ENCODE measurements around the gene ZNF281. TPM values are rescaled to one million over a fixed set of nuclear protein-coding genes. Genes with fewer than 3 reads are reported as not detected.
"Not testable (repeated sequence)": the region's sequence is repeated elsewhere in the genome, so short reads cannot be mapped to it uniquely, and the experiment has no call there.

ZNF281 gene
- total RNA-seq, 1 donor from 2014 or later = 48.5 TPM

DNA sequence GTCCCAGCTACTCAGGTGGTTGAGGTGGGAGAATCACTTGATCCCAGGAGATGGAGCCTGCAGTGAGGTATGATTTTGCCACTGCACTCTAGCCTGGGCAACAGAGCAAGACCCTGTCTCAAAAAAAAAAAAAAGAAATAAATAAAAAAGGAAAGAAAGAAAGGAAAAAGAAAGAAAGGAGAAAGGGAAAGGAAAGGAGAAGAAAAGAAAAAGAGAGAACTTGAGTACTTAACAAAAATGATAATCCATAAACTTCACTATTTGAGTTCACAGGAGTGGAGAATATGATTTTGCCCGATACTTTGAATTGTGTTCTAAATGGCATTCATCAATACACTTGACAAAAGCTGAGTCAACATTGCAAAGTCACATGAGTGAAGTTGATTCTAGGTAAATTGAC is 23.8 kb upstream of the ZNF281 start:
- no peak for FAIRE-seq

DNA sequence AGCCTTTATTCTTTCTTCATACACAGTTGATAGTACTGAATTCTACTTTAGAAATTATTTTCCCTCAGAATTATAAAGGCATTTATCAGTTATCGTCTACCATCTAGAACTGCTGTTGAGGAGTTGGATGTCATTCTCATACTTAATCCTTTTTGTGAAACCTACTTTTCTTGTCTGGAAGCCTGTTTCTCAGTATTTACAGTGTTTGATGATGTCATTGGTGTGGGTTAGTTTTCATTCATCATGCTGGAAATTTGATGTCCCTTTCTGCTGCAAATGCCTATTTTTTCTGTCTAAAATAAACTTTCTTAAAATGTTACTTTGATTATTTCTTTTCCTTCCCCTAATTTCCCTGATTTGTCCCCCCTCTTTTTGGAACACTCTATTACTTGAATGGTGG is 22.8 kb upstream of the ZNF281 start:
- FAIRE-seq (no peak), DNase-seq (ENCODE audit: low spot score in 2 of 2) (no peak)

More for the DNA sequence above, 23.8 kb upstream of the ZNF281 start:
- DNase-seq (ENCODE audit: low spot score in 2 of 2) = no peak

DNA sequence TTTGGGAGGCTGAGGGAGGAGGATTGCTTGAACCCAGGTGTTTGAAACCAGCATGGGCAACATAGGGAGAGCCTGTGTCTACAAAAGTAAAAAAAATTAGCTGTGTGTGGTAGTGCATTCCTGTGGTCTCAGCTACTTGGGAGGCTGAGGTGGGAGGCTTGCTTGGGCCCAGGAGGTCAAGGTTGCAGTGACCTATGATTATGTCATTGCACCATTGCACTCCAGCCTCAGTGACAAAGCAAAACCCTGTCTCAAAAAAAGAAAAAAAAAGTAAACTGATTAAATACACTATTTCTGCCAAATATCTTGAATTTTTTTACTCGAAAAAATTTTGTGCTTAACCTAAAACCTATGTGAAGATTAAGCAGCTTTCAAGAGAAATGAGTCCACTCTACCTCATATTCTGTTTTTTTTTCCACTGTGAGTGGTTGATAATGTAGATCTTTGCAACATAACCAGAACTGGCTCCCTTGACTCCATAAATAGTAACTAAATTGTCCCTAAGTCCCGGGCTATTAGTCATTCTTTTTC is 19.4 kb upstream of the ZNF281 start:
- no peak for FAIRE-seq
- DNase-seq (ENCODE audit: low spot score in 2 of 2) = no peak

DNA sequence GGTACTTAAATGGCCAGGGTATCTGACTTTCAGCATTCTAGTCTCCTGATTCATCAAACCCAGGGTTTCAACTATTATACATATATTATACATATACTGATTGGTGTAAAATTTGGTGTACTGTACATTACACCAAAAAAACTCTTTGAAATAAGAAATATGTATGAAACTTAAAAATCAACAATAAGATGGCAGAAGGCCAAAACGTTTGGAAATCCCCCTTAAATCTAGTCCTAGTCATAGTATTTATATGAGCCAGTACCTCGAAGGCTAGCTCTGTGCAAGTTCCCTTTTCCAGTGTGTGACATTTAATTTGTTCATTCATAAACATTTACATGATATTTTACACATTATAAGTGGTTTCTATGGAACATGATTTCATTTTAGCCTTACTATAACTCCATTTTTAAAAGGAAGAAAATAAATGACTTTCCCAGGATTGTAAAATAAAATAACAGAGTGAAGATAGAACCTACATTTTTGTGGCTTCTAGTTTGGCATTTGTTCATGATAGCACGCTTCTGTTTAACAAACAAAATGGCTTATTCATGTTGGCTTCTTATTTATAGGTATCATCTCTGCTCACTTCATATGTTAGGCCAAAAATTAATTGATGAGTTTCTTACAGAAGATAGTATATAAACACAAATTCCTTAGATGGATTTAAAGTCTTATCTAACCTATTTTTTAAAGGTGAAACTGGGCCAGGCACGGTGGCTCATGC is 18.8 kb upstream of the ZNF281 start:
- DNase-seq (ENCODE audit: low spot score in 2 of 2) (no peak), FAIRE-seq (no peak)

DNA sequence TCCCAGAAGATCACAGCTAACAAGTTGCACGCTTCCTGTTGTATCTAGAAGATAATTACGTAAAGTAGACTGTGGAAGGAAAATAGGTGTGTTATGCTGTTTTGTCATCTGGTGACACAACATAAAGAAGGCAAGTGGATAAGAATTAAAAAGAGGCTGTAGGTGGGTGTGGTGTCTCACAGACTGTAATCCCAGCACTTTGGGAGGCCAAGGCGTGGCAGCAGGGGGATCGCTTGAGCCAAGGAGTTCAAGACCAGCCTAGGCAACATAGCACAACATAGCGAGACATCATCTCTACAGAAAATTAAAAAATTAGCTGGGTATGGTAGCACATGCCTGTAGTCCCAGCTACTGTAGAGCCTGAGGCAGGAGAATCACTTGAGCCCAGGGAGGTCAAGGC is 17.9 kb upstream of the ZNF281 start:
- DNase-seq (ENCODE audit: low spot score in 2 of 2) (no peak), FAIRE-seq (no peak)

DNA sequence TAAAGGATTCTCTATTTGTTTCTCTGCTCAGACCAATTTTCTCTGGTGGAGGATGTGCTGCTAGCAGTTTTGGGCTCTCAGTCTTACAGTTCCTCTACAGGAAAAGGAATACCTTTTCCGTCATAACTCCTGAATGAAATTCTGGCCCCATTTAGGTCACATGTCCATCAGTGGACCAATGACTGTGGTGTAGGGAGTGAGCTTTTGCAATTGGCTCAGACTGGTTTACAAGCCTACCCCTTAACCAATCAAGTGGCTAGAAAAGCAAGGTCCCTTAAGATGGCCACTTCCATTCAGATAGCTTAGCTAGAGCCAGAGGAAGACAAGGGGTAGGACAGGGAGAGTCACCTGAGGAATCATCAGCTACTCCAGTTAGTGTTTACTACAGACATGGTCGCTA is 16.4 kb upstream of the ZNF281 start:
- FAIRE-seq = no peak
- DNase-seq (ENCODE audit: low spot score in 2 of 2) = no peak

DNA sequence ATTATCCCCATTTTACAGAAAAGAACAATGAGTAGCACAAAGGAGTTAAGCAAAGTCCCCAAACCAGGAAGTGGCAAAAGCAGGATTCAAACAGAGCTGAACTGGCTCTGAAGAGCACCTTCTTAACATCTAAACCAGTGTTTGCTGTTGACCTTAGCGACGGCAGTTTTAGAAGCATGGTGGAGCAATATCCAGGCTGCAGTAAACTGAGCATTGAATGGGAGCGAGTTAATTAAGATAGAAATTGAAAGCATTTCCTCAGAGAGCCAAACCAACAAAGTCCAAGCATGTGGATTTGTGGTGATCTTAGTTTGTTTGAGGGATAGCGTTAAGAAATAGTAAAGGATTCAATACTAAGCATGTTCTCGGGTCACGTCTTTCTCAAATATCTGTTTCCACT is 13.4 kb upstream of the ZNF281 start:
- FAIRE-seq (no peak), DNase-seq (ENCODE audit: low spot score in 2 of 2) (no peak)

DNA sequence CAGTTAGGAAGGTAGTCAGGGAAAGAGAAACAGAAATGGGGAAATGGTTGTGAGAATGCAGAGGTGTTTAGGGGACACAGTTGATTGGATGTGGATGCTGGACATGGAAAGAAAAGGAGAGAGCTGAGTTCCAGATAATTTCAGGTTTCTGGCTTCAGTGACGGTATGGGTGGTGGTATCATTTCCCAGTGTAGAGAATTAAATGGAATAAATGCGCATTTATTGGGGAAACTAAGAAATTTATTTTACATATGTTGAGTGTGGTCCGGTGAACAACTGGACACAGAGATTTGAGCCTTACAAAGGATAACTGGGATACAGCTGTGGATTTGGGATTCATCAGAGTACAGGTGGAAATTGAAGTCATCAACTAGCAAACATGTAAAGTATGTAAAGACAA is 12.4 kb upstream of the ZNF281 start:
- DNase-seq (ENCODE audit: low spot score in 2 of 2) (no peak), FAIRE-seq (no peak)

DNA sequence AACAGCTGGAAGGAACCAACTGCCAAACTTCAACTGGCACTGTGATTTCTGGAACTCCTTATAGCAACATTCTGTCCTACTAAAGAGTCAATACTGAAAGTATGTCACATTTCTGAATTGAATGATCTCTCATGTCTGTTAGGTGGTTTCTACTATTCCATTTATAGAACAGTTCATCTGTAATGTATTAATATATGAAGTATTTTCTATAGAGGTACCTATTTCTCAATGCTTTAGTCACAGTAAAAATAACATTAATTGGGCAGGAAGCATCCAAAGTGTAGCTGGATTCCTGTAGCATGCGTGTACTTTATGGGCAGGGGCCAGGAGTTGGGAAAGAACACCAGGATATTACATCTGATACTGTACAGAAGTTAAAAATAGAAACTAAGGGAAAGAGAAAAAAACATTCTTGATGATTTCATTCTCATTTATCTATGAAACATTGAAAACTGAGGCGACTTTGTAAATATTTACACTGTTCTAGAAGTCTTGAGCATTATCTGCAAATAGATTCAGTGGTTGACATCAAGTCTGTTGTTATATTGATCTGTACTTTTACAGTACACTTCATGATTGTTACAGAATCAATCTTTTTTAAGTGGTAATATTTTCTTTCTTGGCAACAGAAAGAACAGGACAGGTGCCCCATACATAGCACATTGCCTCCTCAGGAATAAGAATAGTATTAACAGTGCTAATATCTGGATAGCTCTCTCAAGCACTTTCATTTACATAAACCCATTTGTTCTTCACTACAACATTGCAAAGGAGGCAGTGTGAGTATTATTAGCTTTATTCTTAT is 6.2 kb upstream of the ZNF281 start:
- DNase-seq (ENCODE audit: low spot score in 2 of 2) (no peak), FAIRE-seq (no peak)

DNA sequence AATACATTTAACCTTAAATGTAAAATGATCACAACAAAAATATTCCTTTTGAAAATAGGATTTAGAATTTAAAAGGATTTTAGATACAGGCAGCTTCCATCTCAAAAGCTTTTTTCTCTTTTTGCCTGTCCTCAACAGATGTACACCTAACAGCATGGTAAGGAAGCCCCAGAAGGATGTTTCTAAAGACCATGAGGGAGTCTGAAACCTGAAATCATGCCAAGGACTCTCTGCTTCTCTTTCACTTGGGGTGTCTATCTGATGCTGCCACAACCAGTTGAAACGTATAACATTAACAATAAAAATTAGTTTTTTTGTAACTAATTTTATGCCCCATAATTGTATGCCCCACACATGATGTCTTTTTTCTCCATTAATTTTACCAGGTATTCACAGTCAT is 5.4 kb upstream of the ZNF281 start:
- FAIRE-seq = no peak

DNA sequence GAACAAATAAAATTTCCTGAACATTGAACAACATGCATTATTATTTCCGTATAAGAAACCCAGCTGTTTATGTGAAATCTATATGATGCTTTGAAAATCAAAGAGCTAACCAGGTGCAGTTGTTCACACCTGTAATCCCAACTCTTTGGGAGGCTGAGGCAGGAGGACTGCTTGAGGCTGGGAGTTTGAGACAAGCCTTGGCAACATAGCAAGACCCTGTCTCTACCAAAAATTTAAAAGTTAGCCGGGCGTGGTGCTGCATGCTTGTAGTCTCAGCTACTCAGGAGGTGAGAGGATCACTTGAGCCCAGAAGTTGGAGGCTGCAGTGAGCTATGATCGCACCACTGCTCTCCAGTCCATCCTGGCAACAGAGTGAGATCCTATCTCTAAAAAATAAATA is 4.8 kb upstream of the ZNF281 start:
- DNase-seq (ENCODE audit: low spot score in 2 of 2) = no peak
- FAIRE-seq = no peak

More for the DNA sequence above, 5.4 kb upstream of the ZNF281 start:
- no peak for DNase-seq (ENCODE audit: low spot score in 2 of 2)

DNA sequence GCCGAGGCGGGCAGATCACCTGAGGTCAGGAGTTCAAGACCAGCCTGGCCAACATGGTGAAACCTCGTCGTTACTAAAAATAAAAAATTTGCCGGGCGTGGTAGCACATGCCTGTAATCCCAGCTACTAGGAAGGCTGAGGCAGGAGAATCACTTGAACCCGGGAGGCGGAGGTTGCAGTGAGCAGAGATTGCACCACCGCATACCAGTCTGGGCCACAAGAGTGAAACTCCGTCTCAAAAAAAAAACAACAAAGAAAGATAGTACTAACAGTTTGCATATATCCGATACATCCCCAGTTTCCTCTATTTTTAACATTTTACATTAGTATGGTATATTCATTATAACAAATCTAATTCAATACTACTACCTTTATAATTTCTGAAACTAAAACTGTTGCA is 3.9 kb upstream of the ZNF281 start:
- DNase-seq (ENCODE audit: low spot score in 2 of 2); FAIRE-seq: not testable (repeated sequence)

DNA sequence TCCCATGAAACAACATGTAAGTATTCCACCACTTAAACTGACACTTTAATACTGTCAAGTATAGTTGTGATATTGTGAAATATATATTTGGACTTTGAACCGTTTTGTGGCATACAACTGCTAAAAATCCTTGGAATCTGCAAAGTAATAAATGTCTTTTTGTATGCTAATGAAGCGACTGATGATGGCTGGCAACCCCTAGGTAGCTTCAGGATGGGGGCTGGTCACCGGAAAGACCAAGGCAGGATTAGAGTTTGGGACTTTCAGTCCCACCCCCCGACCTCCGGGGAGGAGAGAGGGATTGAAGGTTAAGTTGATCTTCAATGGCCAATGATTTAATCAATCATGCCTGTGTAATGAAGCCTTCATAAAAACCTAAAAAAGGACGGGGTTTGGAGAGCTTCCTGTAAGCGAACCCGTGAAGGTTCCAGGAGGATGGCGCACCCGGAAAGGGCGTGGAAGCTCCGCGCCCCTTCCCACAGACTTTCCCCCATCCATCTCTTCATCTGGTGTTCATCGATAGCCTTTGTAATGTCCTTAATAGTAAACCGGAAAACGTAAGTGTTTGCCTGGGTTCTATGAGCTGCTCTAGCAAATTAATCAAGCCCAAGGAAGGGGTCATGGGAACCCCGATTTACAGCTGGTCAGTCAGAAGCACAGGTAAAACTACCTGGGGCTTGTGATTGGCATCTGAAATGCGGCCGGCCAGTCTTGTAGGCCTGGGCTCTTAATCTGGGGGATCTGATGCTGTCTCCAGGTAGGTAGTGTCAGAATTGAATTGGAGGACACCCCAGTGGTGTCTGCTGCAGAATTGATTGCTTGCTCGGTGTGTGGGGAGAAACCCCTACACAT is 1.8 kb upstream of the ZNF281 start:
- no peak for DNase-seq (ENCODE audit: low spot score in 2 of 2)
- no peak for FAIRE-seq

DNA sequence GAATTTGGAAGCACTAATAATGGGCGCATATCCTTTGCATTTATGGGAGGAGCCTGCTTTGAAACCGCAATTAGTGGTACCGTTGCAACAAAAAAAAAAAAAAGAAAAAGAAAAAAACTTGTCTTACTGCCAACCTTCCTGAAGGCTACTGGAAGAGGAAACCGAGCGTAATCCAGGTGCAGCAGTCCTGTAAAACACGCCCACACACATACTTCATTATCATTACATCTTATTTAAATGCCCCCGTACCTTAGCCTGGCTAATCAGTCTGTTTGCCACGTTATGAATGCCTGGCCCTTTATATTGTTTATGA is 686 bp upstream of the ZNF281 start:
- FAIRE-seq = no peak
- DNase-seq (ENCODE audit: low spot score in 2 of 2) = peak in 1 of 2 donors; percentile 7

DNA sequence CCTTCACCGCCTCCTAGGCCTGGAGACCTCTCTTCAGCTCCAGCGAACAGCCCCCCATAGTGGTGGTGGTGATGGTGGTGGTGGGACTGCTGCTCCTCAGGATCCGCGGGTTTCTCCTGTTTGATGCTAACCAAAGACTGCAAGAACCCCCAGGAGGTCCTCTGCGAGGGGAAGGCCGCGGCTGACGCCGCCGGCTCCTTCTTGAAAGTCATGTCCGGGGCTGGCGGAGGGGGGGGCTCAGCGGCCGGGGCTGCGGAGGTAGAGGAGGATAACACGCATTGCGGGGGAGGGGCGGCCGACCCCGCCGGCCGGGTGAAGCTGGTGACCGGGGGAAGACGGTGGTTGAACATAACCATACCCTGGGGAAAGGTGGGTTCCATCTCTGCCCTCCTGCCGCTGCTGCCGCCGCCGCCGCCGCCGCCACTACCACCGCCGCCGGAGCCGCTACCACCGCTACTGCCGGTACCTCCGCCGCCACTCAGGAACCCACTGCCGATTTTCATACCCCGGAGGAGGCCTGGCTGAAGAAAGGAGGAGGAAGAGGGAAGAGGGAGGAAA is 554 bp downstream of the ZNF281 start:
- no peak for FAIRE-seq
- no peak for DNase-seq (ENCODE audit: low spot score in 2 of 2)

DNA sequence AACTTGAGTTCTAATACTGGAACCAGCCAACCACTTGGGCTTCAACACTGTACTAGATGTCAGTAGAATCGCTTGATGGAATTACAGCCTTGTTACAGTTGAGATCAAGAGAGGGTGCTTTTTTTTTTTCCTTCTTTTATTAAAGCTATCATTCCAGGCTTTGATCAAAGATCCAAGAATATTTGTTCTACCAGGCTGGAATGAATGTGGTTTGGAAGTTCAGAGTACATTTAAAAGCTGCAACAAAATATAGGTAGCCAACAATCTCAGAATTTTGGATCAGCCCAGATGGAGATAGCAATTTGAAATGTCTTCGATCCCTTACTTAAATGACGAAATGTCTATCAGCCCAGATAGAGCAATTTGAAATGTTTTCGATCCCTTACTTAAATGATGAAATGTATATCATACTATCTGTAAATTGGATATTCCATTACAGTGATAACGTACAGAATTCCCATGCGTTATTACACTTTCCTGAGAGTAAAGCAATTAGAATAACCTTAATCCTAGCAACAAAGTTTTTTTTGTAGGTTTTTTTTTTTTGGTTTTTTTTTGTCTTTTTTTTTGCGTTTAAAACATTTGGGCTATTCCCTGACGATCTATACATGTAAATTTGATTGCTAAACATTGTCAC is 3.6 kb downstream of the ZNF281 start:
- DNase-seq (ENCODE audit: low spot score in 2 of 2) = no peak
- no peak for FAIRE-seq

DNA sequence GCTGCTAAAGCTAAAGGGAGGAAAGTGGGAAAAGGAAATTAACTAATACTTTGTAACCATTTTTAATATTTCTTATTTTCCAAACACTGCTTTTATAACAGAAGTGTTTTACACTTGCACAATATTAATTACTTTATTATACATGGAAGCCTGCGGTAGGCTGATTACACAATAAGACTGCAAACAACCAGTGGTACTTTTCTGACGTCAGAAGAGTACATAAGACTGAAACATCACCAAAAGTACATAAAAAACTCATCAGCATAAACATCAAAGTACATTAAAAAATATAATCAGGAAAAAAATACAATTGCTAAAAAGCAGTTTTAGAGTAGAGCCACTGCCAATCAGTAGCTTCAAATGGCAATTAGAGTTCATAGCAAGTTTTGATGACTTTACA is 4.6 kb downstream of the ZNF281 start:
- DNase-seq (ENCODE audit: low spot score in 2 of 2) (no peak), FAIRE-seq (no peak)

DNA sequence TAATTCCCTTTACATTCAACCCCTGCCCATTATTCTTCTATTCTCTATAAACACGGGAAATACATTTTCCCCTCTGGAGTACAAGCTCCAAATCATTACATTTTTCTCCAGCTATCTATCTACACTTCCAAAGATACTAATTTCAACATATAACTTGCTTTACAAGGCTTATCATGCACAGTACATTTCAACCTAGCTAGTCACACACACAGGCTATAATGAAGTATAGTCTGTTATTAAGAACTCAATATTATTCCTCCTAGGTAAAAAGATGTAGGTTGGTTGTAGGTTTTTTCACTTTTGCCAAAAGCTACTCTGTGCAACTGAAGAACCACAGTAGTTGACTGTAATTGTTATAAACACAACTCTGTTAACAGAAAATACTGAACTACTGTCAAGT is 8.1 kb downstream of the ZNF281 start:
- FAIRE-seq = no peak

DNA sequence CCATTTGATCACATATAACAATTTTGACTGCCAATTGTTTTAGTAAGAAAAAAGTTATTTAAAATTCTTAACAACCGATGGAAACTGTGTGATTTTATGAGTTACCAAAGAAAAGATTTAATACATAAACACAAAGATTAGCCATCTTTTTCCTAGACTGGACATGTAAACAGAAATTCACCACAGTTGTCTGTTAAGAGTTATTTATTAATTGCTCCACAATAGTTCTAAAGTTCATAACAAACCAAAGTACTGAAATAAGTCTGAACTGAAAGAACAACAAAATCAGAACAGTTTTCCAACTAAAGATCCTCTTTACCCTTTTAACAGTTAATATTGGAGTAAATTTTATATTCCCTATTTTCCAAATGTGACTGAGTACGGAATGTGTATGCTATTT is 8.6 kb downstream of the ZNF281 start:
- FAIRE-seq (no peak), DNase-seq (ENCODE audit: low spot score in 2 of 2) (no peak)

More for the DNA sequence above, 8.1 kb downstream of the ZNF281 start:
- no peak for DNase-seq (ENCODE audit: low spot score in 2 of 2)

DNA sequence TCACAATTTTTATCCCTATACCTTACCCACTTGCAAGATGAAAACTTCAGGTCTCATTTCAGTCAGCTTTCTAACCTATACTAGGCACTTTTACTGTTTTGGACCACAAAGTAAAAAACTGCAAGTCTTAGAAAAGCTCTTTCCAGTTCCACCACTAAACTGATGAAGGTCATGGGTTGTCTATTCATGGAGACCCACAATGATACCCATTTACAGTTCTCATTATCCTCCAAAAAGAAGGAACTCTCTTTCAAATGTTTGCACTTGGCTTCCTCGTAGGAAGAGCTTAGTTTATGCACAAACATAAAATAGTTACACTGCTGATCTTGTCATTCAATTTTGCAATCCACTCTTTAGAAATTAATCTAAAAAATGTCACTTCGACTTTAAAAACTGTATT is 9.3 kb downstream of the ZNF281 start:
- FAIRE-seq = no peak

More for the DNA sequence above, 9.3 kb downstream of the ZNF281 start:
- DNase-seq (ENCODE audit: low spot score in 2 of 2) = no peak
